ENCODE results near the gene ADCK2.
"Not testable (repeated sequence)": the region's sequence is repeated elsewhere in the genome, so short reads cannot be mapped to it uniquely, and the experiment has no call there.

The ADCK2 gene

DNA sequence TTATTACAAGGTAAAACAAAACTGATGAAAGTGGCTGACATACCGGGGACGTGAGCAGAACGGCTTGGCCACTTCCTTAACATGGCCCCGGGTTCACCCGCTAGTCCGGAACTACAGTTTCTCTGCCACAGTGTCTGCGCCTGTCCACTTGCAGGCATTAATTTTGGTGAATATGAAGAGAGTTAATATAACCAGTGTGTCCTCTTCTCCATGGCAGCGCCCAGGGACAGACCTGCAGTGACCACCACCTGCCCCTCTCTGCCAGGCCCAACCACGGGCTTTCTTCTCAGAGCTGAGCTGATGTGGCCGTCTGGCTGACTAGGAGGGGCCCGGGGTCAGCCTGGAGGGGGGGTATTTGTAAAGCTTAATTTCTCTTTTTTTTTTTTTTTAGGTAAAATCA lies 22.6 kb downstream of the ADCK2 start:
- DNase-seq (ENCODE audit: low spot score): no peak

DNA sequence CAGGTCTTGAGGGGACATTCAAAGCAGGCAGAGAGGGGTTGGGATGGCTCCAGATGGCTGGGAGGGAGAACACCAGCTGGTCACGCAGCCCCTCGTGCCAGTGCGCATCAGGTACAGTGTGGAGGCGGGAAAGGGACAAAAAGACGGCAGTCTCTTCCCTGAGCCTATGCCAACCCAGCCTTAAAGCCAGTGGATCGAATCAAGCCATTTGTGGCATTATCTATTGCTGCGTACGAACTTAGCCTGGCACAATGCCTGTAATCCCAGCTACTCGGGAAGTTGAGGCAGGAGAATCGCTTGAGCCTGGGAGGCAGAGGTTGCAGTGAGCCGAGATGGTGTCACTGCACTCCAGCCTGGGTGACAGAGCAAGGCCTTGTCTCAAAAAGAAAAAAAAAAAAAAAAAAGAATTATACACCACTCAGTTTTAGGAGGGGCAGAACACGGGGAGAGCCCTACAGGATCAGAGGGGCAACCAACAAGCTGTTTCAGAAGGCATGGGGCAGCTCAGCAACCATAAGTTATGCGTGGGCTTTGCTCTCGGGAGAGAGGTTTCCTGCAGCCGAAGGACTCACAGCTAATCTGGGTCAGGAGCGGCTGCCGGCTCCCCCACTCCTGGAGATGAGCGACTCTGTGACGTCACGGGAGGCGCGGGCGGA lies 23.4 kb downstream of the ADCK2 start:
- peak; percentile 93 for DNase-seq (ENCODE audit: low spot score)

DNA sequence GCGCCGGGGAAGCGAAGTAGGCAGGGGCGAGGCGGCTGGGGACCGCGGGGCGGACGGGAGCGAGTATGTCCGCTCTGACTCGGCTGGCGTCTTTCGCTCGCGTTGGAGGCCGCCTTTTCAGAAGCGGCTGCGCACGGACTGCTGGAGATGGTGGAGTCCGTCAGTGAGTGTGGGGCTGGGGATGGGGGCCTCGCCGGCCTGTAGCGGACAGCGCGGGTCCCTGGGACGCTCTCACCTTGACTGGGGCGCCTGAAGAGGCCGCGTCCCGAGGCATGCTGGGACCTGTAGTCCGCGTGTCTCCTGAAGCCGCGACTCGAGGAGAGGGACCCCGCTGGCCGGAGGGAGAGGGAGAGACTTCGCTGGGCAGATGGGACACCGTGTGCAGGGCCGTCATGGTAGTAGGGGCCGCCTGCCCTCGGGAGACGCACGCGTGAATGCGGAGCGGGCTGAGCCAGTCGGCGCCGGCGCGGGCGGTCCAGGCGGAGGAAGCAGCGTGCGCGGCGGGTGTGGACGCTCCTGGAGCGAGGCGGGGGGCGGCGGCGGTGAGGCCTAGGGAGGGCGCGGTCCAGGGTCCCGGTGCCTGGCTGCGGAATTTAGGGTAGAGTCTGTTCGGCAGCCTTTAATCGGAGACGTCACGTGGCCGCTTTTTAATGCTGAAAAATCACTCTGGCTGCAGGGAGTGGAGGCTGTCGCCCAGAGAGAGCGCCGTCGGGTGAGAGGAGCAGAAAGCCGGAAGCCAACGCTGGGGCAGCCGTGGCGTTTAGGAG lies 24.1 kb downstream of the ADCK2 start, which contains the start of gene NDUFB2:
Gene NDUFB2, plus strand, starts transcription at position 29 of the 767 bp plus-strand sequence. Its CDS starts 37 bp downstream, at position 66.
- peak; percentile 83 for DNase-seq (ENCODE audit: low spot score)

GRCh38 chr7:140697447-140698143 lies 24.9 kb downstream of the ADCK2 start:
- no peak for DNase-seq (ENCODE audit: low spot score)

GRCh38 chr7:140698477-140698876 lies 25.7 kb downstream of the ADCK2 start:
- DNase-seq (ENCODE audit: low spot score): no peak

GRCh38 chr7:140702774-140703173 lies 30.0 kb downstream of the ADCK2 start:
- no peak for DNase-seq (ENCODE audit: low spot score)

- no peak for DNase-seq (ENCODE audit: low spot score)
These were observed 31.5 kb downstream of the ADCK2 start for GRCh38 chr7:140704205-140704604.

DNA sequence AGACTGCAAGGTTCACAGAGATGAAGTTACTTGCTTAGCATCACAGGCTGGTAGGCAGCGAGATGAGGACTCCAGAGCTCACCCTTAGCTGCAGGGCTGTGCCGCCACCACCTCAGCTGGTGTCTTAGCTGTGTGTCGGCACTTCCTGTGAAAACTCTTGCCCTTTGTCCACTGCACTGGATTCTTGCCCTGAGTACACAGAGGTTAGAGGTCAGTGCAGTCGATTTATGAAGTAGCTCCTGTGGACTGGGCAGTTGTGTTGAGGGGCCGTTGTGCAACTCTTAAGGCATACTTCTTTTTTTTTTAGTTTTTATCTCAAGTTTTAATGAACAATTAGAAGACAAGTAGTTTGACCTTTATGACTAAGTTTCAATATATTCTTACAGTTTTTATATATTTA lies 34.4 kb downstream of the ADCK2 start:
- DNase-seq (ENCODE audit: low spot score): no peak

- not testable (repeated sequence) for DNase-seq (ENCODE audit: low spot score)
These were observed 36.0 kb downstream of the ADCK2 start for GRCh38 chr7:140708764-140709163.

- DNase-seq (ENCODE audit: low spot score): not testable (repeated sequence)
These were observed 39.6 kb downstream of the ADCK2 start for GRCh38 chr7:140712392-140712791.

DNA sequence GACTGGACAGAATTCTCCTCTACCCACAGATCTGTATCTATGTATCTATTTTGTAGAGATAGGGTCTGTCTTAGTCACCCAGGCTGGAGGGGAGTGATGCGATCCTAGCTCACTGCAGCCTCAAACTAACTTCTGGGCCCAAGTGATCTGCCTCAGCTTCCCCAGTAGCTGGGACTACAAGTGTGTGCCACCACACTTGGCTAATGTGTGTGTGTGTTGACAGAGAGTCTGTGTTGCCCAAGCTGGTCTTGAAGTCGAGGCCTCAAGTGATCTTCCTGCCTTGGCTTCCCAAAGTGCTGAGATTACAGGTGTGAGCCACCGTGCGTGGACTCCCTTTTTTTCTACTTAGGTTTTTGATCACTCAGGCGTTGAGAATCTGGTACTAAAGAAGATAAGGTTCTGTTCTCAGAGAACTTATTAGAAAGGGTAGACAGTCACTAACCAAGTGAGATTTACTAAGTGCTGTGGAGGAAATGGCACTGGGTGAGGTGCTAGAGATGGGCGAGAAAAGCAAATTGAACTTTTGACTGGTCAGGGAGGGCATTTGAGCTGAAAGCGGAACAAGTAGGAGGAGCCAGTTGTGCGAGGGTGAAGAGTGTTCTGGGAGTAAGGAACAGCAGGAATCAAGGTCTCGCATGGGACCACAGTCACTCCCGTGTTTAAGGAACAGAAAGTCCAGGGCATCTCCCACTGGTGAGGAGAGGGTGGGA lies 41.7 kb downstream of the ADCK2 start:
- DNase-seq (ENCODE audit: low spot score): no peak

DNA sequence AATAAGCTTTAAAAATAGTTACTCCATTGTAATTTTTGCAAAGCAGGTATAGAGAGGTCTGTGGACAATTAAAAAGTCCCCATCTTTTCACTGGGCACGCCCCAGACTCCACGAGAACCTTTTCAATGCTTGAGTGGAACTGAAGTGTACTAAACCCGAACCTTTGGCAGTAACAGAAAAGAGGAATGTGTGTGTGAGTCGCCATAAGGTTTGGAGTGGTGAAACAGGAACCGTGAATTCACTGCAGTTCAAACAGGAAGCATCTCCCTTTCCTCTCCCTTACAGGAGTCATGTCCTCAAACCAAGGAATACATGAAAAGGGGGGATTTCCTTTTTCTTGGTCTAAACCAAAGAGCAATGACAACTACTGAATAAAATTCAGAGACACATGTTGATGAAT lies 47.0 kb downstream of the ADCK2 start:
- no peak for DNase-seq (ENCODE audit: low spot score)

- no peak for DNase-seq (ENCODE audit: low spot score)
These were observed 49.5 kb downstream of the ADCK2 start for GRCh38 chr7:140722254-140722653.

DNA sequence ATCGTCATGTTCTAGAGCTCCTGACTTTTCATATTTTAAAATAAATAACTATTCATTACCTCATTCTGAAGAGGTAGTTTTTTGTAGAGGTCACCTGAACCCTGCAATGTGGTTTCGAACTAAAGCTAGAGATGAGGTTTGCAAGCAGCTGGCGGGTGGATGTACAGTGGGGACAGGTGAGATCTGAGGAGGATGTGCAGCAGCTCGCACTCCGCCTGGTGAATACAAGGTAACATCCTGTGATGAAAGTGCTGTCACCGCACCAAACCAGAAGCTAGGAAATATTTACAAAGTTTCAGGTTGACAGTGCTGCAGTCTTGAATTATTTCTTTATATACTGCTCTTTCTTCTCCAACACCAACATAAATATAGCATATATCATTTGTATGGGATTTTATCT lies 50.3 kb downstream of the ADCK2 start:
- DNase-seq (ENCODE audit: low spot score): no peak

- DNase-seq (ENCODE audit: low spot score): no peak
These were observed 50.8 kb downstream of the ADCK2 start for GRCh38 chr7:140723574-140723973.

DNA sequence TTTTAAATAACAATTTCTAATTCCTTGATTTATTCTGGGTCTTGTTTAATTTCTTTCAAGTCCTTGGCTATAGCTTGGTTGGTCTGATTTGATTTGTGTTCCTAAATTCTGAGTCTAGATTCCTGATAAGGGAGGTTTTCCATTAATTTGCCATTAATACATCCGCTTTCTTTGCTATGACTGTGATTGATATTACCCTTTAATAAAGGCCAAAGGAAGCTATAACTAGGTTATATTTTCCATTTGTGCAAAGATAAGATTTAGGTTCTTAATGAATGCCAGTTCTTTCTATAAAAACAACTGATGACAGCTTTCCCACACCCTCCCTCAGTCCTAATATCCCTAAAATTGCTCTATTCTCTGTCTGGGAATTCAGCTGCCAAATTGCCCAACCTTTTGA lies 52.0 kb downstream of the ADCK2 start:
- no peak for DNase-seq (ENCODE audit: low spot score)

GRCh38 chr7:140726281-140726680 lies 53.5 kb downstream of the ADCK2 start:
- no peak for DNase-seq (ENCODE audit: low spot score)

- DNase-seq (ENCODE audit: low spot score): no peak
These were observed 59.7 kb downstream of the ADCK2 start for GRCh38 chr7:140732416-140732815.

DNA sequence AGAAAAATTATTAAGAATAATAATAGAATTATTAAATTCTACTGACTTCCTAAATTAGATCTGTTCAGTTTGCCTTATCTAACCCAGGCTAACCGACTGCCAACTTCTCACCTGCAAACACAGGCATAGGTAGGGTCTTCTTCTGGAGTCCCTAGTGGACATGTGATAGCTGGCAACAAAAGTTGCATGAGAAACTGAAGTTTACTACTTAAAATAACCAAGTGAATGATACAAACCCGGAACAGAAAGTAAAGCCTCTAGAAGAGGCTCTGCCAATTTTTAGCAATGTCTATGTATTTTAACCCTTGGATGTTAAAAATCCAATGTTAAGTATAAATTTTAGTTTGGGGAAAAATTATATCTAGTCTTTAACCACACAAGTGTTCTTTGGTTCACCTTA lies 61.4 kb downstream of the ADCK2 start:
- no peak for DNase-seq (ENCODE audit: low spot score)

GRCh38 chr7:140734729-140735128 lies 62.0 kb downstream of the ADCK2 start:
- no peak for DNase-seq (ENCODE audit: low spot score)

DNA sequence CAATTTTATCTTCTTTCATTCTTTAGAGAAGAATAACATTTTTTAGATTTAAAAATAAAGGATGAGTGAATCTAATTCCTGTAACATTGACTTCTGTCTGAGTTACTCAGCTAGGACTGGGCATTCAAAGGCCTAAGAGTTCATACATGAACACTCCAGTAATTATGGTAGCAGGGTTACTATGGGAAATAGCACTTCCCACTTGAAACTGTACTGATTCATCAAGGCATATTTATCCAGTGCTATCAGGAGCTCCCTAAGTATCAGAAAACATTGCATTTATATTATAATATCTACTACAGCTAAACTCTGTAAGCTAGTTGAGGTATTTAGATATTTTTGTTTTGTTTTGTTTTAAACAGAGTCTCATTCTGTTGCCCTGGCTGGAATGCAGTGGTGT lies 65.5 kb downstream of the ADCK2 start:
- no peak for DNase-seq (ENCODE audit: low spot score)

DNA sequence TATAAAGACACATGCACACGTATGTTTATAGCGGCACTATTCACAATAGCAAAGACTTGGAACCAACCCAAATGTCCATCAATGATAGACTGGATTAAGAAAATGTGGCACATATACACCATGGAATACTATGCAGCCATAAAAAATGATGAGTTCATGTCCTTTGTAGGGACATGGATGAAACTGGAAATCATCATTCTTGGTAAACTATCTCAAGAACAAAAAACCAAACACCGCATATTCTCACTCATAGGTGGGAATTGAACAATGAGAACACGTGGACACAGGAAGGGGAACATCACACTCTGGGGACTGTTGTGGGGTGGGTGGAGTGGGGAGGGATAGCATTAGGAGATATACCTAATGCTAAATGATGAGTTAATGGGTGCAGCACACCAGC lies 70.5 kb downstream of the ADCK2 start:
- not testable (repeated sequence) for DNase-seq (ENCODE audit: low spot score)
